PC-9 (cell line): ENCODE results near the gene IL4I1. TPM values are rescaled to one million over a fixed set of nuclear protein-coding genes. Genes with fewer than 3 reads are reported as not detected.

Source experiments
- BruUV-seq: library from RNA; stranded (reverse); fragments of 400-500 nt; replicated peaks from 2 replicates; lab custom pipeline; 2021; lab: Mats Ljungman, UMichigan
- CTCF ChIA-PET: fragments of 300-600 bp; sonication (Branson Sonifier 250); formaldehyde crosslinking; loops from one replicate; lab custom pipeline; 2022; ENCODE audit warnings: antibody characterized with exemption; lab: Charles Lee
- POLR2A ChIA-PET: fragments of 300-600 bp; sonication (Branson Sonifier 250); formaldehyde crosslinking; loops from one replicate; lab custom pipeline; 2022; ENCODE audit warnings: antibody characterized with exemption; ENCODE audit not compliant: unreplicated experiment; lab: Charles Lee
- DNase-seq, 2 experiments: peaks; one replicate each; pipeline versions ENCODE4 v3.0.0 to v3.0.0-alpha.2; 2015 to 2022; ENCODE audit warnings: mixed read lengths in 1 of 2
- H2AFZ ChIP-seq: fragments of 200-600 bp; sonication (generic); 2 replicates; pipeline ENCODE4 v1.8.1; 2017; ENCODE audit warnings: antibody characterized with exemption
- H3F3A ChIP-seq: fragments of 200-600 bp; sonication (generic); 2 replicates; pipeline ENCODE4 v1.8.1; 2017; ENCODE audit warnings: antibody characterized with exemption, mild to moderate bottlenecking, low read depth; ENCODE audit not compliant: insufficient read depth
- H3K27ac ChIP-seq: fragments of 200-600 bp; sonication (generic); 2 replicates; pipeline ENCODE4 v1.6.1; 2016; ENCODE audit warnings: mixed run types
- H3K27me3 ChIP-seq: fragments of 200-600 bp; sonication (generic); 2 replicates; pipeline ENCODE4 v1.6.1; 2016; ENCODE audit warnings: low read depth, mixed run types; ENCODE audit not compliant: insufficient read depth
- H3K36me3 ChIP-seq: fragments of 200-600 bp; sonication (generic); 2 replicates; pipeline ENCODE4 v1.6.1; 2016; ENCODE audit warnings: low read depth, mixed run types
- H3K4me1 ChIP-seq: fragments of 200-600 bp; sonication (generic); replicated peaks from 2 replicates; pipeline ENCODE4 v1.6.1; 2016; ENCODE audit warnings: mixed run types; ENCODE audit not compliant: insufficient read depth
- H3K4me2 ChIP-seq: fragments of 200-600 bp; sonication (generic); 2 replicates; pipeline ENCODE4 v1.6.1; 2017; ENCODE audit warnings: mixed run types
- H3K4me3 ChIP-seq: fragments of 200-600 bp; sonication (generic); 2 replicates; pipeline ENCODE4 v1.6.1; 2016; ENCODE audit warnings: mixed run types
- H3K79me2 ChIP-seq: fragments of 200-600 bp; sonication (generic); 2 replicates; pipeline ENCODE4 v1.6.1; 2017; ENCODE audit warnings: low read depth, mixed run types
- H3K9me2 ChIP-seq: fragments of 200-600 bp; sonication (generic); 2 replicates; pipeline ENCODE4 v1.8.1; 2017; ENCODE audit warnings: mild to moderate bottlenecking; ENCODE audit not compliant: insufficient read depth
- H3K9me3 ChIP-seq: fragments of 200-600 bp; sonication (generic); 2 replicates; pipeline ENCODE4 v1.8.1; 2016; ENCODE audit warnings: low read depth; ENCODE audit not compliant: insufficient read depth
- H4K20me1 ChIP-seq: fragments of 200-600 bp; sonication (generic); 2 replicates; pipeline ENCODE4 v1.8.1; 2017; ENCODE audit not compliant: insufficient read depth
- CTCF ChIP-seq: fragments of 200-600 bp; sonication (generic); conservative IDR thresholded peaks from 2 replicates; pipeline ENCODE4 v1.6.1; 2017; ENCODE audit warnings: mixed run types, antibody characterized with exemption, mild to moderate bottlenecking, moderate library complexity
- EZH2 ChIP-seq: fragments of 200-600 bp; sonication (generic); IDR thresholded peaks from 2 replicates; pipeline ENCODE4 v1.8.0; 2017; ENCODE audit warnings: antibody characterized with exemption, low read depth
- intact Hi-C: fragments of 100-400 bp; cut with micrococcal nuclease; formaldehyde crosslinking; loops from one replicate; pipeline ENCODE4 v1.10.0; 2022; ENCODE audit not compliant: unreplicated experiment
- total RNA-seq: library from RNA; stranded (reverse); gene quantifications from 2 replicates; pipeline ENCODE4 v1.2.3, GENCODE V29; 2021

IL4I1 gene
- total RNA-seq, 1 experiment from 2014 or later: not detected

GRCh38 chr19:49894011-49894664, 2.5 kb downstream of the IL4I1 start:
- Histone ChIP-seq H3K36me3 (no peaks in the 10 kb centered on the region), H3K27ac (no peak overlapping the region), H3K9me3 (no peaks in the 10 kb centered on the region), H3K4me2 (no peak overlapping the region), H3K79me2 (no peaks in the 10 kb centered on the region), H3K27me3 (no peaks in the 10 kb centered on the region), H3K4me3 (no peak overlapping the region), H3K9me2 (no peaks in the 10 kb centered on the region), H4K20me1 (no peaks in the 10 kb centered on the region), H3F3A (peaks cover 2% of the 10 kb centered on the region; the same call in 1 of the 2 replicates), H3K4me1 (peaks cover 14% of the 10 kb centered on the region), H2AFZ (no peak overlapping the region)
- POLR2A ChIA-PET: no interaction called here
- no peak for TF ChIP-seq EZH2
- no peak for TF ChIP-seq CTCF
- intact Hi-C loops: no loop called here
- DNase-seq: no peak
- no TSS peak for BruUV-seq
- CTCF ChIA-PET: interaction anchor here (0.7 kb wide), 1 partner anchor 29 kb away, joined by 11 read pairs; no protein-coding TSS in a partner anchor

- ChIA-PET POLR2A (no interaction called here), CTCF (no interaction called here)
- no peak overlapping the region for H3K27ac ChIP-seq
- no peaks in the 10 kb centered on the region for H3K79me2 ChIP-seq
- H4K20me1 ChIP-seq: no peaks in the 10 kb centered on the region
- intact Hi-C loops: no loop called here
- H3K4me1 ChIP-seq: peaks cover 7% of the 10 kb centered on the region
- H3K9me3 ChIP-seq: no peaks in the 10 kb centered on the region
- no peak overlapping the region for H2AFZ ChIP-seq
- TF ChIP-seq CTCF: no peak
- TF ChIP-seq EZH2: no peak
- H3F3A ChIP-seq: peaks cover 8% of the 10 kb centered on the region; the same call in 1 of the 2 replicates
- H3K36me3 ChIP-seq: no peaks in the 10 kb centered on the region
- H3K27me3 ChIP-seq: no peaks in the 10 kb centered on the region
- H3K4me2 ChIP-seq: no peak overlapping the region
- no peak for DNase-seq
- H3K4me3 ChIP-seq: no peak overlapping the region
- BruUV-seq: no TSS peak
- H3K9me2 ChIP-seq: no peaks in the 10 kb centered on the region
Measured at GRCh38 chr19:49892716-49893115, 4.0 kb downstream of the IL4I1 start.

DNA sequence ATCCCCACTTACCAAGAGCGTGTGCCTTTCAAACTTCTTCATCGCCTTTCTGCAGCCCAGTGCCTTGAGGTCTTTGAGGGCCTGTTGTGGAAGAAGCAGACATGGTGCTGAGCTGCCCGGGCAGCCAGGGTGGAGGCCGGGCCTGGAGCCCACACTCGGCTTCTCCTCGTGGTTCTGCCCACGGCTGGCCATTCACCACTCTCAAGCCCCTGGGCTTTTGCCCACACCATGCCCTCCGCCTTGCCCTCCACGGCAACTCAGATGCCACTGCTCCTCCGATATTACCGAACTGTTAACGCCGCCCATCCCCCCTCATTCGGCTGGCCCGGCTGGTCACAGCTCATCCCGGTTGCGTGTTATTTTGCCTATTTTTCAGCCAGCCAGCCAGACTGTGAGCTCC, 5.3 kb downstream of the IL4I1 start:
- intact Hi-C loops: no loop called here
- Histone ChIP-seq H2AFZ (no peak overlapping the region), H4K20me1 (no peaks in the 10 kb centered on the region), H3K36me3 (no peaks in the 10 kb centered on the region), H3K27me3 (no peaks in the 10 kb centered on the region), H3K4me1 (no peaks in the 10 kb centered on the region; the same call in 1 of the 2 replicates), H3K4me3 (no peak overlapping the region), H3F3A (peaks cover 13% of the 10 kb centered on the region; the same call in 1 of the 2 replicates), H3K9me2 (no peaks in the 10 kb centered on the region), H3K4me2 (no peak overlapping the region), H3K27ac (no peak overlapping the region), H3K9me3 (no peaks in the 10 kb centered on the region), H3K79me2 (no peaks in the 10 kb centered on the region)
- TF ChIP-seq CTCF (no peak), EZH2 (no peak)
- no TSS peak for BruUV-seq
- POLR2A ChIA-PET: no interaction called here
- no peak for DNase-seq
- CTCF ChIA-PET: interaction anchor here (0.5 kb wide), 1 partner anchor 664 kb away, joined by 3 read pairs; no protein-coding TSS in a partner anchor
